K562 (cell line): Measurements from ENCODE around the gene WNK2. TPM values are rescaled to one million over a fixed set of nuclear protein-coding genes. Genes with fewer than 3 reads are reported as not detected.

ENCODE experiments used
- ATAC-seq: fragments of 200-7000 bp; cut with Tn5 transposase; 3 replicates; pipeline ENCODE4 v1.9.1; 2020; ENCODE audit warnings: moderate library complexity
- BruUV-seq: library from RNA; stranded (reverse); fragments of 400-500 nt; replicated peaks from 2 replicates; lab custom pipeline; 2021; lab: Mats Ljungman, UMichigan
- CTCF ChIA-PET: fragments of 300-600 bp; formaldehyde crosslinking; extraction: SDS; loops from one replicate; lab custom pipeline; 2021; ENCODE audit warnings: low intra/inter-chr PET ratio; lab: Yijun Ruan, JAX
- POLR2A ChIA-PET: fragments of 300-600, 350-650 bp; sonication (Branson Sonifier 250); formaldehyde crosslinking; extraction: SDS; loops from one replicate; lab custom pipeline; 2021; ENCODE audit warnings: antibody characterized with exemption, inconsistent platforms; lab: Yijun Ruan, JAX
- DNase-seq, 4 experiments: peaks; one replicate each; pipeline versions ENCODE4 v3.0.0 to v3.0.0-alpha.2; 2011 to 2018; ENCODE audit warnings: low spot score in 3 of 4, mixed read lengths in 3 of 4; ENCODE audit errors: extremely low read depth in 1 of 4
- FAIRE-seq: peaks from 2 replicates; lab custom pipeline; 2011; peaks lifted over from hg19 to GRCh38; lab: Jason Lieb, UNC
- H2AFZ ChIP-seq: 2 replicates; pipeline ENCODE4 v1.6.0; 2011; ENCODE audit warnings: low read depth, low read length, control low read depth, inconsistent platforms
- H3K27ac ChIP-seq: fragments of 200-600 bp; 3 replicates; pipeline ENCODE4 v1.8.0; 2011; ENCODE audit warnings: low read depth, mild to moderate bottlenecking, control low read depth, inconsistent platforms, low read length, moderate library complexity, mixed read lengths; ENCODE audit errors: extremely low read depth
- H3K27me3 ChIP-seq, 2 experiments: fragments of 300-600 bp in 1 of 2; 2 replicates in 1 of 2; 3 replicates in 1 of 2; pipeline versions ENCODE4 v1.6.0 to v1.8.0; 2011; ENCODE audit warnings: inconsistent platforms in 2 of 2, low read length in 2 of 2, mild to moderate bottlenecking in 1 of 2, mixed read lengths in 1 of 2, moderate library complexity in 1 of 2; ENCODE audit not compliant: control insufficient read depth in 2 of 2, insufficient read depth in 2 of 2
- H3K36me3 ChIP-seq: fragments of 300-600 bp; 3 replicates; pipeline ENCODE4 v1.8.0; 2011; ENCODE audit warnings: mild to moderate bottlenecking, low read length, inconsistent platforms; ENCODE audit not compliant: control insufficient read depth, insufficient read depth
- H3K4me1 ChIP-seq, 2 experiments: fragments of 200-600 bp in 1 of 2; replicated peaks in 1 of 2; 2 replicates in 1 of 2; 3 replicates in 1 of 2; pipeline versions ENCODE4 v1.5.1 to v1.8.0; 2011; ENCODE audit warnings: inconsistent platforms in 2 of 2, low read length in 2 of 2, mild to moderate bottlenecking in 1 of 2, mixed read lengths in 1 of 2, moderate library complexity in 1 of 2; ENCODE audit not compliant: control insufficient read depth in 2 of 2, insufficient read depth in 2 of 2
- H3K4me2 ChIP-seq: 2 replicates; pipeline ENCODE4 v1.6.1; 2011; ENCODE audit warnings: low read length, control low read depth, inconsistent platforms, mixed read lengths; ENCODE audit not compliant: insufficient read depth
- H3K4me3 ChIP-seq: fragments of 200-600 bp; sonication (generic), shearing (Covaris generic); 2 replicates; pipeline ENCODE4 v1.5.1; 2016; ENCODE audit warnings: control low read depth, inconsistent platforms
- H3K79me2 ChIP-seq: fragments of 200-600 bp; 3 replicates; pipeline ENCODE4 v1.8.0; 2011; ENCODE audit warnings: low read length, inconsistent platforms; ENCODE audit not compliant: control insufficient read depth, insufficient read depth
- H3K9ac ChIP-seq, 2 experiments: 2 replicates each; pipeline versions ENCODE4 v1.6.0 to v1.6.1; 2011; ENCODE audit warnings: low read depth in 2 of 2, low read length in 2 of 2, control low read depth in 1 of 2, inconsistent platforms in 1 of 2, mild to moderate bottlenecking in 1 of 2, mixed read lengths in 1 of 2; ENCODE audit not compliant: insufficient read depth in 1 of 2
- H3K9me1 ChIP-seq: one replicate; pipeline ENCODE4 v1.6.0; 2011; ENCODE audit warnings: inconsistent platforms, mild to moderate bottlenecking, low read length, moderate library complexity; ENCODE audit not compliant: control insufficient read depth, insufficient read depth
- H3K9me3 ChIP-seq: replicated peaks from 2 replicates; pipeline ENCODE4 v1.5.1; 2011; ENCODE audit warnings: low read depth, low read length, inconsistent platforms; ENCODE audit not compliant: control insufficient read depth, insufficient read depth
- H4K20me1 ChIP-seq: replicated peaks from 2 replicates; pipeline ENCODE4 v1.6.1; 2011; ENCODE audit warnings: low read length, inconsistent platforms, mixed read lengths; ENCODE audit not compliant: control insufficient read depth, insufficient read depth
- BRF1 ChIP-seq: IDR thresholded peaks from 3 replicates; pipeline ENCODE4 v1.6.1; 2011; ENCODE audit warnings: borderline replicate concordance, mild to moderate bottlenecking; ENCODE audit not compliant: insufficient read length; ENCODE audit errors: extremely low read depth
- CAMTA2 ChIP-seq: fragments of 250-450 bp; sonication (Bioruptor Pico); conservative IDR thresholded peaks from 2 replicates; pipeline ENCODE4 v1.5.1; 2022
- CHCHD3 ChIP-seq: fragments of 250-450 bp; sonication (Bioruptor Pico); IDR thresholded peaks from 2 replicates; pipeline ENCODE4 v2.1.2; 2022; ENCODE audit warnings: mild to moderate bottlenecking
- FOSL1 ChIP-seq: fragments of 200-800 bp; sonication (Bioruptor generic); conservative IDR thresholded peaks from 2 replicates; pipeline ENCODE4 v1.6.1; 2016; ENCODE audit warnings: missing genetic modification characterization, missing compliant biosample characterization
- HNRNPLL ChIP-seq: fragments of 200-400 bp; formaldehyde crosslinking; IDR thresholded peaks from 2 replicates; pipeline ENCODE4 v1.6.1; 2017; ENCODE audit warnings: low read length, low read depth, mild to moderate bottlenecking; ENCODE audit not compliant: poor library complexity, severe bottlenecking
- JUND ChIP-seq, 2 experiments: IDR thresholded peaks; 2 replicates in 1 of 2; 3 replicates in 1 of 2; pipeline ENCODE4 v1.6.1; 2011; ENCODE audit warnings: borderline replicate concordance in 2 of 2, low read depth in 2 of 2, low read length in 2 of 2, improper control_type of control experiment in 1 of 2, missing biosample characterization in 1 of 2, missing genetic modification characterization in 1 of 2, missing genetic modification reagents in 1 of 2
- KLF13 ChIP-seq: fragments of 450-650 bp; IDR thresholded peaks from 2 replicates; pipeline ENCODE4 v1.6.1; 2016; ENCODE audit warnings: missing genetic modification characterization, low read depth, mild to moderate bottlenecking, missing compliant biosample characterization, moderate library complexity, borderline replicate concordance
- MAFK ChIP-seq: IDR thresholded peaks from 2 replicates; pipeline ENCODE4 v1.6.1; 2011; ENCODE audit warnings: low read length, improper control_type of control experiment
- PCBP1 ChIP-seq: fragments of 200-400 bp; formaldehyde crosslinking; IDR thresholded peaks from 2 replicates; pipeline ENCODE4 v1.6.1; 2018; ENCODE audit warnings: mild to moderate bottlenecking, low read depth, low read length; ENCODE audit not compliant: poor library complexity, severe bottlenecking
- SRSF1 ChIP-seq: fragments of 200-400 bp; formaldehyde crosslinking; IDR thresholded peaks from 2 replicates; pipeline ENCODE4 v1.6.1; 2017; ENCODE audit warnings: mild to moderate bottlenecking, low read depth, low read length, moderate library complexity
- TARDBP ChIP-seq: fragments of 450-650 bp; IDR thresholded peaks from 2 replicates; pipeline ENCODE4 v1.6.1; 2016
- ZNF280B ChIP-seq: fragments of 250-450 bp; sonication (Bioruptor Pico); IDR thresholded peaks from 2 replicates; pipeline ENCODE4 v1.5.1; 2021; ENCODE audit warnings: mild to moderate bottlenecking
- WGBS: fragments of 100-300 bp; shearing (Covaris generic); methylation state at CpG from one replicate; pipeline ENCODE4 v1.1.6; 2016; ENCODE audit warnings: low coverage, mixed read lengths; ENCODE audit not compliant: insufficient coverage; ENCODE audit errors: missing lambda C conversion rate; 5-methylcytosine and 5-hydroxymethylcytosine counted together
- in situ Hi-C: fragments of 300-500 bp; cut with MboI; formaldehyde crosslinking; loops from 4 replicates; pipeline ENCODE4 v1.15.0; 2018; ENCODE audit warnings: inconsistent platforms, mixed read lengths
- intact Hi-C: fragments of 100-400 bp; cut with micrococcal nuclease; formaldehyde crosslinking; loops from 2 replicates; pipeline ENCODE4 v1.14.2; 2022
- polyA plus RNA-seq, 8 experiments: library from polyadenylated mRNA; depleted of rRNA in 4 of 8; stranded (reverse) in 5 of 8; unstranded in 3 of 8; fragments of >200 nt; fragmentation: Nextera tagmentation in 2 of 8; fragmentation: Illumina TruSeq in 1 of 8; extraction: Ambion mirVana in 2 of 8; extraction: Trizol in 1 of 8; gene quantifications; 2 replicates each; pipeline versions ENCODE4 v1.2.1 to v1.2.3, GENCODE V29; 2011 to 2014; ENCODE audit warnings: inconsistent platforms in 1 of 8, missing spikeins in 1 of 8
- total RNA-seq, 7 experiments: library from RNA; depleted of rRNA in 6 of 7; stranded (reverse); fragments of >200 nt in 6 of 7; fragmentation: Illumina TruSeq in 2 of 7; extraction: Trizol in 2 of 7; gene quantifications; 2 replicates each; pipeline versions ENCODE4 v1.2.1 to v1.2.3, GENCODE V29; 2011 to 2021; ENCODE audit warnings: low replicate concordance in 1 of 7

The WNK2 gene
- total and polyA plus RNA-seq, 9 of the 15 experiments (the other 6 are each of a cell fraction or from before 2014, with no cell fraction given): 0.36 to 3.3 (median 0.64) TPM; not detected in 2

- BruUV-seq: no TSS peak
Measured at GRCh38 chr9:93174976-93175375, 9.0 kb upstream of the WNK2 start.

More at GRCh38 chr9:93174976-93175375, 9.0 kb upstream of the WNK2 start:
- WGBS: 0% methylated on average over 3 of the region's 3 CpGs
- DNase-seq (no peak), FAIRE-seq (no peak), ATAC-seq (no peak)
- intact Hi-C loops: no loop called here
- no peak overlapping the region for H3K4me3 ChIP-seq
- no peaks in the 10 kb centered on the region for H3K9me3 ChIP-seq
- H3K9ac ChIP-seq: peak overlapping the region in 1 of 2 experiments; percentile 45; a peak in 1 of 4 replicates
- no peak overlapping the region for H3K4me2 ChIP-seq
- in situ Hi-C loops: no loop called here
- peaks cover 4 to 8% of the 10 kb centered on the region in 2 experiments; a peak in 3 of 5 replicates for H3K4me1 ChIP-seq
- H3K9me1 ChIP-seq: no peaks in the 10 kb centered on the region
- POLR2A ChIA-PET: no interaction called here
- no peak overlapping the region for H2AFZ ChIP-seq
- H3K27ac ChIP-seq: no peak overlapping the region
- H3K79me2 ChIP-seq: no peaks in the 10 kb centered on the region
- CTCF ChIA-PET: no interaction called here
- no peaks in the 10 kb centered on the region for H3K36me3 ChIP-seq
- TF ChIP-seq FOSL1 (tag): no peak
- no peak for TF ChIP-seq TARDBP
- TF ChIP-seq JUND (IDR thresholded peaks at IDR 0.05; ENCODE audit: borderline replicate concordance, low read depth, low read length): no peak
- no peak for TF ChIP-seq JUND (tag; IDR thresholded peaks at IDR 0.05; ENCODE audit: borderline replicate concordance, low read depth, low read length)
- TF ChIP-seq MAFK: no peak
- TF ChIP-seq CHCHD3: no peak
- no peak for TF ChIP-seq PCBP1
- TF ChIP-seq HNRNPLL: no peak
- no peak for TF ChIP-seq ZNF280B (CRISPR knock-in tag)
- no peak for TF ChIP-seq SRSF1
- TF ChIP-seq CAMTA2 (CRISPR knock-in tag): no peak
- TF ChIP-seq KLF13: no peak
- no peak for TF ChIP-seq BRF1
- peaks cover 6% of the 10 kb centered on the region for H4K20me1 ChIP-seq
- H3K27me3 ChIP-seq: peaks cover 38 to 62% of the 10 kb centered on the region in 2 experiments
